Stimulated activated CD4-positive, alpha-beta T cell treated with anti-CD3 and anti-CD28 coated beads, TNF-alpha, amount 100 ng/mL, for 4 hours (primary cell): ENCODE measurements around the gene PLEKHH2.
A peak's percentile ranks its signal among the peaks of the same experiment; 100 is the strongest.
"Not testable (repeated sequence)": the region's sequence is repeated elsewhere in the genome, so short reads cannot be mapped to it uniquely, and the experiment has no call there.

Source experiments
- DNase-seq, 3 experiments: peaks; one replicate each; pipeline ENCODE4 v3.0.0-alpha.2; 2020; ENCODE audit warnings: low read depth in 3 of 3

PLEKHH2 gene

DNA sequence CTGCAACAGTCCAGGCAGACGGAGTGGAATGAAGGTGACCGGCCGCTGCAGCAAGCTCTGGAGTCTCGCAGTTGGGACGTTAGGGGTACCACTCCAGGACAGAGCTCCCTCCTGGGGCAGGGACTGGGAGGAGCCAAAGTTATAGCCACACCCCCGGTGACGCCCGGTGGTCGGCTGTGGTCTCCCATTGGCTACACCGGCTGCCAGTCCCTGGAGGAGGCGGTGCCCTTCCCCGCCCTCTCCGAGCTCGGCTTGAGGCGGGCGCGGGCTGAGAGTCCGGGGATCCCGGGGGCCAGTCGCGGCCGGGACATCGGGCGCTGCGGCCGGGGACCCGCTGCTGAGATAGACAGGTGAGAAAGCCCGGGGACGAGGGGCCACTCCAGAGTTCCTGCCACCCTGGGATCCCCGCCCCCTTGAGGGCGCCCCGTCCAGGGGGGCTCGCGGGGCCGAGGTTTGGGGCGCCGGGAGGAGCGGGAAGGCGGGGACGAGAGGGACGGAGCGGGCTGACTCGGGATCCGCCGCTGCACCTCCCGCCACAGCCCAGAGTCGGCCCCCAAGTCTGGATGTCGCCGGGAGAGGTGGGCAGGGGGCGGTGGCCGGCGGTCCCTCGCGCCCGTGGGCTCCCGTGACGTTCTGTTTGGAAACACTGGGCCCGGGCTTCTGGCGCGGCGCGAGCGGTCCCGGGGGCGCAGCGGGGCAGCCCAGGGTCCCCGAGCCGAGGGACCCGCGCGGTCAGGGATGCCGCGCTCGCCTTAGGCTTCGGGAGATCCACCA lies at the start of gene PLEKHH2:
Gene PLEKHH2 (plus strand): TSS at position 231 of the 774 bp plus-strand sequence. CDS start 7,414 bp downstream, outside the sequence.
- peak; percentile 80 to 83 (median 83) for DNase-seq

DNA sequence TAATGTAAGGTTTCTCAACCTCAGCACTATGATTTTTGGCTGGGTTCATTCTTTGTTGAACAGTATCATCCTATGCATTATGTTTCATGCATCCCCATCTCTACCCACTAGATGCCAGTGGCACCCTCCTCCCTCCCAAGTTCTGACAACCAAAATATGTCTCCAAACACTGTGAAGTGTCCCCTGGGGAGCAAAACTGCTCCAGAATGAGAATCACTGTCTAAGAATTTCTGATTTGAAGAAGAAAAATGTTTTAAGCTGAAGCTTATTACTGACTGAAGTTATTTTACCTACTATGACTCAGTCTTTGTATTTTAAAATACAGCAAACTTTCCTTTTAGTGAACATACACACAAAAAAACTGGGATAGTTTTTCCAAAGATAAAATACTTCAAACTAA lies 44.6 kb upstream of the PLEKHH2 start:
- no peak for DNase-seq

DNA sequence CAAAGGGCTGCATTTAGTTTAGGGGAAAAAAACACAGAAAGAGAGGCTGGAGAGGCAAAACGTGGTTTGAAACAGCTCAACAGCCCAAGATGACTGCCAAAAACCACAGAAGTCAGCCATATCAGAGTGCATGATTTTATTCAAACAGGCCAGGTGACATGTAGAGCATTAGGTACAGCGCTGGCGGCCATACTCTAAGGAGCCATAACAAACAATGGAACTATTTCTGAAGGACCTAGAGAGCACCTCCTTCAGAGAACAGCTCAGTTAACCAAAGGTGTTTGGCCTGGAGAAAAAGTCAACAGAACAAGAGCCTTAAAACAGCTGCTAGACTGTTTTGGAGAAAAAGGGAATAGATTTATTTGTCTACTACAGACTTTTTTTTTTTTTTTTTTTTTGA lies 43.8 kb upstream of the PLEKHH2 start:
- no peak for DNase-seq

- no peak for DNase-seq
These were observed 42.2 kb upstream of the PLEKHH2 start for GRCh38 chr2:43594875-43595274.

DNA sequence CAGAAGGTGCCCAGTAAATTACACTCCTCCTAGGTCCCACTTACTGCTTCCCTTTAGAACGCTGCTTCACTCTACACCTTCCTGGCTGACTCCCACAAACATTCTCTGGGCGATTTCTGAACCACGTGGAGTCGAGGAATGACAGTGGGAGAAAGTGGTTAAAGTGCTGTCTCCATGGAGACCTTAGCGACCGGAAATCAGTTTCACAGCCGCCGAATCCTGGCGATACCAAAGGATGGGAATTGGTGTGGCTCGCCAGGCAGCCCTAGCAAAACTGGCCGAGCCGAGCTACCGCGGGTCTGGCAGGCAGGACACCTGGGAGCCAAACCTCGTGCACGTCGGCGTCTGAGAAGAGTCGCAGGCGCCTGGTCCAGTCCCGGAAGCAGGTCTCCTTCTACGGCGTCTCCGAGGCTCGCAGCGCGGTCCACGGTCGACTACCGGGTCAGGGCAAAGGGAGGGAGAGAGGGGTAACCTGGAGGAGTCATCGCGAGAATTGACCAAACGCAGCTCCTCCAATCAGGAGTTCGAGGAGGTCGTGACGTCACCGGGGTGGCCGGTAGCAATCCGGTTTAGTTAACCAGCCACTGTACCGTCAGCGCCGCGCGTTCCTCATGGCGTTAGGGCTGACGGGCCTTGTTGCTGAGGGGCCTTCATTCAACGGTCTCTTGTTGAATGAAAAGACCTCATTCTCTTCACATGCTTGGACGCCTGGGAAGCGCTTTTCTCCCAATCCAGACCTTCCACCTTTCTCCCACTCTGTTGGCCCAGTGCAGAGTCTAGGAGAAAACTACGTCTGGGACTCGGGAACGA lies 41.3 kb upstream of the PLEKHH2 start, which contains the start of gene THADA:
Gene THADA (minus strand): TSS at position 436 of the 810 bp plus-strand sequence. CDS start 3,646 bp downstream, outside the sequence.
- peak; percentile 93 to 95 (median 95) for DNase-seq

DNA sequence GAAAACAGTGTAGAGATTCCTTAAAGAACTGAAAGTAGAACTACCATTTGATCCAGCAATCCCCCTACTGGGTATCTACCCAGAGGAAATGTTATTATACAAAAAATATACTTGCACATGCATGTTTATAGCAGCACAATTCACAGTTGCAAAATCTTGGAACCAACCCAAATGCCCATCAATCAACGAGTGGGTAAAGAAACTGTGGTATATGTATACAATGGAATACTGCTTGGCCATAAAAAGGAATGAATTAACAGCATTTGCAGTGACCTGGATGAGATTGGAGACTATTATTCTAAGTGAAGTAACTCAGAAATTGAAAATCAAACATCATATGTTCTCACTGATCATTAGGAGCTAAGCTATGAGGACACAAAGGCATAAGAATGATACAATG lies 36.5 kb upstream of the PLEKHH2 start:
- DNase-seq: not testable (repeated sequence)

DNA sequence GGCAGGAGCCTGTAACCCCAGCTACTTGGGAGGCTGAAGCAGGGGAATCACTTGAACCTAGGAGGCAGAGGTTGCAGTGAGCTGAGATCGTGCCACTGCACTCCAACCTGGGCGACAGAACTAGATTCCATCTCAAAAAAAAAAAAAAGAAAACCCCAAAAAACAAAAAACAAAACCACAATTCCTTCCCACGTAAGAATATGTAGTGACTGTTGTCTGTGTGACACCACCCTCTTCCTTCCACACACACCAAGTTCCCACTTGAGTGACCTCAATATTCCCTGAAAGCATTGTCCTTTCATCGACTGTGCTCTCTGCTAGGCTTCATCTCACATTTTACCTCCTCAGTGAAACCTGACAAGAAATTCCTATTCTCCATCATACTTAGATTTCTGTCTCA lies 32.4 kb upstream of the PLEKHH2 start:
- DNase-seq: no peak

DNA sequence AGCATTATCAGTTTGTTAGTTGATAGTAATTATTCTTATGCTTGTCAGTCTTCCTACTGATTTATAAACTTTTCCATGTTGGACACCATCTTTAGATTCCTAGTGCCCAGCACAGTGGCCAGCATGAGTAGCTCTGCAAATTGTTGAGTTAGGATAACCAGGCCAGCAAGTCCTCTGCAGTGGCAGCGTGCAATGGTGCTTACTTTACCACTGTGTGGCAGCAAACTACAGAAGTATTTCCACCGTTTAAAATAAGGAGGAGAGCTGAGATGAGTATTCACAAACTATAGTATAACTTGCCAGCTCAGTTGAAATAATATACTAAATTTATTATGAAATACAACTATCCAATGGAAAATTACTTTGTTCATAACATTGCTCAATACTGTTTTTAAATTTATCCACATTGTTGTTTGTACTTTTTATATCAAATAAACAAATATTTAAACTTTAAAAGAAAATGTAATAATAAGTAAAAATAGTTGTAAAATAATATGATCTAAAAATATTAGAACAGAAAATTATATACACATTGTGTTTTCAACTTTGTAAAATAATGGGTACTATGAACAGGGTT lies 31.9 kb upstream of the PLEKHH2 start:
- no peak for DNase-seq

DNA sequence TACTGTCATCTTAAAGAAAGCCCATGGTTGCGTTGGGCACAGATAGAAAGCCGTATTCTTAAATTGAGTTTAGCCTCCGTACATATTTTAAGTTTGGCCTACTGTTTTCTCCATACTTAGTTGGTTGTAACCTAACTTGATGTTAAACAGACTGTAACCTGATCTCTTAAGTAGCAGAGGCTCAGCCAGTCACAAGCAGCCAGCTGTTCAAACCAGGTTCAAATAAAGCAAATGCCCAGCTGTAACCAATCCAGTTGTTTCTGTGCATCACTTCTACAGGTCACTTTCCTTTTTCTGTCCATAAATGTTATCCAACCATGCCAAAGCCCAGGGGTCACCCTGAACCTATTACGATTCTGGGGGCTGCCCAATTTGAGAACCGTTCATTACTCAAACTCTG lies 31.2 kb upstream of the PLEKHH2 start:
- no peak for DNase-seq

GRCh38 chr2:43609290-43609918 lies 27.7 kb upstream of the PLEKHH2 start:
- DNase-seq: no peak

DNA sequence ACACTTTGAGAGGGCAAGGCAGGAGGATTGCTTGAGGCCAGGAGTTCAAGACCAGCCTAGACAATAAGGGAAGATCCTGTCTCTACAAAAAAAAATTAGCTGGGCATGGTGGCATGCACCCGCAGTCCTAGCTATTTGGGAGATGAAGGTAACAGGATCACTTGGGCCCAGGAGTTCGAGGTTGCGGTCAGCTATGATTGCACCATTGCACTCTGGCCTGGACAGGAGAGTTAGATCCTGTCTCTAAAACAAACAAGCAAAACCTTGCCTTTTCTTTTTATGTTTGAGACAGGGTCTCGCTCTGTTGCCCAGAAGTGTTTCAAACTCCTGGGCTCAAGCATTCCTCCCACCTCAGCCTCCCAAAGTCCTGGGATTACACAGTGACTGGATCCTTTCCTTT lies 26.7 kb upstream of the PLEKHH2 start:
- no peak for DNase-seq

- DNase-seq: peak; percentile 30 to 54 (median 49)
These were observed 24.8 kb upstream of the PLEKHH2 start for GRCh38 chr2:43611987-43612894.

DNA sequence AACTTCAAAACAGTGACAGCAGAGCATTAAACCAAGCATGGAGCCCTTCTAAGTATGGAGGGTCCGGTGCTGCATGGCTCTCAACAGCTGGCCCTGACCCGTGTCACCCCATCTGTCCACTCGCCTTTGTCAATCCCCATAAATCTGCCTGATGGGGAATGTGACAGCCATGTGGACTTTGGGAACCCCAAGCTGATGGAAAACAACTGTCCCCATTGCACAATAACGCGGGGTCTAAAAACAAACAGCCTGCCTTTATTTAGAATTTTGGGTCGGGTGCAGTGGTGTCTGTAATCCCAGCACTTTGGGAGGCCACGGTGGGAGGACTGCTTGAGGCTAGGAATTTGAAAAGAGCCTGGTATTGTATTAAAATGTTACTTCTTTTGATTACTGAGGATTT lies 24.1 kb upstream of the PLEKHH2 start:
- no peak for DNase-seq

DNA sequence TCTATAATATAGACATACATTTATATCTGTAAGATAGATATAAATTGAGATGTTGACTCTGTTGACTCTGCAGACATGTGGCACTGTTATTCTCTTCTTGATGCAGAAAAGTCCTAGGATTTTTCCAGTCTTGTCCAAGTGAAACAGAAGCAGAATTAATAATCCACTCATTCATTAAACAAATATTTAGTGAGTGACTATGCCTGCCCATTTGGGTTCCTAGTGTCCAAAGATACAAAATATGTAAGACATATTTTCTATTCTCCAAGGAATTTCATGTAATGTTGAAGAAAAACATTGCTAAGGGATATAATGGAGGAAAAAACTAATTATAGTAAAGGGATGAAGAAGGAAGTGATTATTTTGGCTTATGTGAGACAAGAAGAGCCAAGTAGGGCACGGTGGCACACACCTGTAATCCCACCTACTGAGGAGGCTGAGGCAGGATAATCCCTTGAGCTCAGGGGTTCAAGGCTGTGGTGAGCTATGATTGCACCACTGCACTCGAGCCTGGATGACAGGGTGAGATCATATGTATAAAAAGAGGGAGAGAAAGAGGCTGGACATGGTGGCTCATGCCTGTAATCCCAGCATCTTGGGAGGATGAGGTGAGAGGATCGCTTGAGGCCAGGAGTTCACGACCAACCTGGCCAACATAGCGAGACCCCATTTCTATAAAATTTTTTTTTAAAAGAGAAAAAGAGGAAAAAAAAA lies 19.9 kb upstream of the PLEKHH2 start:
- DNase-seq: no peak

DNA sequence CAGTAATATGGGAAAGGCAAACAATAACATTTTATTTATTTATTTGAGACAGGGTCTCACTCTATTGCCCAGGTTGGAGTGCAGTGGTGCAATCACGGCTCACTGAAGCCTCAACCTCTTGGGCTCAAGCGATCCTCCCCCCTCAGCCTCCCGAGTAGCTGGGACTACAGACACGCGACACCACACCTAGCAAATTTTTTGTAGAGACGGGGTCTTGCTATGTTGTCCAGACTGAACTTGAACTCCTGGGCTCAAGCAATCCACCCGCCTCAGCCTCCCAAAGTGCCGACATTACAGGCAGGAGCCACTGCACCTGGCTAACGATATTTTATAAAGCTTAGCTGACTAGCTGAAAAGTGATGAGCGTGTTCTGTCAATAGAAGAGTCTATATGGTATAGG lies 17.5 kb upstream of the PLEKHH2 start:
- no peak for DNase-seq

DNA sequence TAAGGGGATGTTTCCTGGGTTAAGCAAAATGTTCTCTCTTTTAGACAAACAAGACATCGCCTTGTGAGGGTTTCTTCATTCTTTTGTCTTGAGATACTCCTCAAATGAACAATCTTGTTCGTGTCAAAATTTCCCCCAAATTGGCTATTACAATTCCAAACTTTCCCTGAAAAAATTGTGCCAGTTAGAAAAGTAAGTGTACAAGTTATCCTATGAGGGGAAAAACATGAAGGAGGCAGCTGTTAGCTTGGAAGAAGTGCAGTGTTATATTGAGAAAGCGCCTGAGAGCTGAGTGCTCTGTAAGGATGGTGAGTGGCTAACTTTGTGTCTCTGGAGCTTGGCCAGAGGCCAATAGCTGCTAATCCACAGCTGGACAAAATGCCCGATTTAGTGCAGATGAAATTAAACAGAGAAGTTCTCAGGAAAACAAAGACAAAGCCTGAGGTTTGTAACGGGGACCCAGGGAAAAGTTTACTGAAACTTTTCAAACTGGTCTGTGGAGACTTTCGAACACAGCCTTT lies 14.1 kb upstream of the PLEKHH2 start:
- DNase-seq: no peak

DNA sequence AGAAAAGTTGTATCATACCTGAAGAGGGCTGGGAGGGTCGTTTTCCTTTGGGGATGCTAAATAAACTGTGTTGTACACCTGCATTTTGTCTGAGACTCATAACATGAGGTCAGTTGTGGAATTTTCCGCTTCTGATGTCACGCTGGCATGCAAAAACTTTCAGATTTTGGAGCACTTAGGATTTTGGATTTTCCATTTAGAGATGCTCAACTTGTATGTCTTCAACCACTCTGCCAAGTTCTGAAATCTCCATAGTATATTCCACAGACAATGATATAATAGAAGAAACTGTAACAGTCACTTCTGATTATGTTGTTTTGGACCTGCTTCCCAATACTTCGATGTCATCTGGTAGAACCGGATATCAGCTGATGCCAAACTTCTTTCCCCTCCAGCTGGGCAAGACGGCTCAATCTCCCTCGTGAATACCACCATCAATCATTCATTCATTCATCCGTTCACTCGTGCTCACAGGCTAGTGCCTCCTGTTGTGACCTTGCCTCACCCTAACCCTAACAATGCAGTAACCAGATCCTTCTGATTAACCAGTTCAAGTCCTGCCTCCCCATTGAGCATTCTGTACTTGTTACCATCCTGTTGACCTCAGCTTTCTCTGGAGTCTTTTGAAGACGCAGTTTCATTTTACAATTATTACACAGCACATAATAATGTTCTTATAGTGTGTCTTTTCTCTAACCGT lies 5.3 kb upstream of the PLEKHH2 start:
- DNase-seq: no peak

- DNase-seq: no peak
These were observed 2.3 kb upstream of the PLEKHH2 start for GRCh38 chr2:43634604-43635306.

GRCh38 chr2:43636153-43636552 lies 907 bp upstream of the PLEKHH2 start:
- not testable (repeated sequence) for DNase-seq
